ENCODE results near the gene WWOX. TPM values are rescaled to one million over a fixed set of nuclear protein-coding genes. Genes with fewer than 3 reads are reported as not detected.

Gene WWOX
- total and polyA plus RNA-seq, 2 donors (not counting 1 experiment from before 2014, with no cell fraction given): 10.5 to 42.3 TPM

- no peaks in the 10 kb centered on the region for H3K27me3 Mint-ChIP-seq
Measured at GRCh38 chr16:78770353-78771091, 671.1 kb downstream of the WWOX start.

More at GRCh38 chr16:78770353-78771091, 671.1 kb downstream of the WWOX start:
- ChIA-PET CTCF (interaction anchor here (0.7 to 3.1 kb wide), 21 partner anchors 9 to 647 kb away, joined by 3 to 27 read pairs (median 4); no protein-coding TSS in a partner anchor), POLR2A (interaction anchor here (0.6 kb wide), 2 partner anchors 8 to 542 kb away, joined by 5 read pairs; no protein-coding TSS in a partner anchor)
- peaks cover 0 to 4% of the 10 kb centered on the region in 2 experiments for H3K36me3 ChIP-seq (replicated peaks in 1 of 2; ENCODE audit: control extremely low read depth in 1 of 2, control insufficient read depth in 1 of 2, extremely low read depth in 1 of 2, insufficient read depth in 2 of 2, low read length in 1 of 2)
- H3K4me1 ChIP-seq (ENCODE audit: control insufficient read depth in 2 of 2, insufficient read depth in 2 of 2, low read length in 2 of 2): peaks cover 10 to 19% of the 10 kb centered on the region in 2 donors
- no peak for TF ChIP-seq EZH2 (IDR thresholded peaks at IDR 0.05; ENCODE audit: borderline replicate concordance, insufficient read depth, low read depth, low read length, poor library complexity, severe bottlenecking)
- TF ChIP-seq, protein P1, sequence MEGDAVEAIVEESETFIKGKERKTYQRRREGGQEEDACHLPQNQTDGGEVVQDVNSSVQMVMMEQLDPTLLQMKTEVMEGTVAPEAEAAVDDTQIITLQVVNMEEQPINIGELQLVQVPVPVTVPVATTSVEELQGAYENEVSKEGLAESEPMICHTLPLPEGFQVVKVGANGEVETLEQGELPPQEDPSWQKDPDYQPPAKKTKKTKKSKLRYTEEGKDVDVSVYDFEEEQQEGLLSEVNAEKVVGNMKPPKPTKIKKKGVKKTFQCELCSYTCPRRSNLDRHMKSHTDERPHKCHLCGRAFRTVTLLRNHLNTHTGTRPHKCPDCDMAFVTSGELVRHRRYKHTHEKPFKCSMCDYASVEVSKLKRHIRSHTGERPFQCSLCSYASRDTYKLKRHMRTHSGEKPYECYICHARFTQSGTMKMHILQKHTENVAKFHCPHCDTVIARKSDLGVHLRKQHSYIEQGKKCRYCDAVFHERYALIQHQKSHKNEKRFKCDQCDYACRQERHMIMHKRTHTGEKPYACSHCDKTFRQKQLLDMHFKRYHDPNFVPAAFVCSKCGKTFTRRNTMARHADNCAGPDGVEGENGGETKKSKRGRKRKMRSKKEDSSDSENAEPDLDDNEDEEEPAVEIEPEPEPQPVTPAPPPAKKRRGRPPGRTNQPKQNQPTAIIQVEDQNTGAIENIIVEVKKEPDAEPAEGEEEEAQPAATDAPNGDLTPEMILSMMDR (IDR thresholded peaks at IDR 0.05): peak; percentile 95
- WGBS (ENCODE audit: insufficient coverage): 27% methylated on average over 21 of the region's 23 CpGs
- peaks cover 8% of the 10 kb centered on the region for H3K79me2 ChIP-seq (ENCODE audit: control insufficient read depth, insufficient read depth, low read length)
- Mint-ChIP-seq H3K9me3 (ENCODE audit: insufficient read depth) (no peaks in the 10 kb centered on the region), H3K4me1 (peaks cover 16% of the 10 kb centered on the region), H3K27ac (peak overlapping the region; percentile 8), H3K4me3 (peak overlapping the region; percentile 1)
- peak overlapping the region; percentile 58 for H3K4me2 ChIP-seq (replicated peaks; ENCODE audit: low read depth, low read length, poor library complexity, severe bottlenecking)
- H3K4me3 ChIP-seq (ENCODE audit: control extremely low read depth in 1 of 5, extremely low read depth in 1 of 5, insufficient read depth in 1 of 5, low read depth in 2 of 5, low read length in 4 of 5): no peak overlapping the region
- H3K27me3 ChIP-seq (replicated peaks in 1 of 4; ENCODE audit: control extremely low read depth in 1 of 4, control insufficient read depth in 3 of 4, insufficient read depth in 4 of 4, low read length in 3 of 4): no peaks in the 10 kb centered on the region
- DNase-seq (peak; percentile 84), ATAC-seq (ENCODE audit: low read depth) (peak; percentile 85)
- intact Hi-C loops (cut with micrococcal nuclease): loop anchor here (1.0 to 10.0 kb wide), 2 partner anchors 65 to 834 kb away; partner anchors contain the start of gene MAF
- peak overlapping the region; percentile 36 for H2AFZ ChIP-seq (ENCODE audit: insufficient read depth, low read depth, low read length, poor library complexity, severe bottlenecking)
- H3K9me3 ChIP-seq (ENCODE audit: control extremely low read depth in 1 of 3, control insufficient read depth in 2 of 3, insufficient read depth in 1 of 3, low read length in 2 of 3): no peaks in the 10 kb centered on the region
- H4K20me1 ChIP-seq (ENCODE audit: control insufficient read depth, insufficient read depth, low read length, poor library complexity, severe bottlenecking): peaks cover 12% of the 10 kb centered on the region
- H3K9ac ChIP-seq (ENCODE audit: low read length): no peak overlapping the region
- peak overlapping the region in 1 of 2 donors; percentile 35 for H3K27ac ChIP-seq (ENCODE audit: low read length in 2 of 2)
